Brain pericyte (primary cell): ENCODE data around the gene DUSP22.
"Not testable (repeated sequence)": the region's sequence is repeated elsewhere in the genome, so short reads cannot be mapped to it uniquely, and the experiment has no call there.

Experiments used
- DNase-seq: peaks from one replicate; pipeline ENCODE4 v3.0.0-alpha.2; 2012; ENCODE audit warnings: low read depth, low spot score

The DUSP22 gene

GRCh38 chr6:279341-280029 lies 12.8 kb upstream of the DUSP22 start:
- no peak for DNase-seq

- no peak for DNase-seq
Observed at GRCh38 chr6:280775-281468, 11.4 kb upstream of the DUSP22 start.

GRCh38 chr6:281469-282103 lies 10.7 kb upstream of the DUSP22 start:
- DNase-seq = no peak

- DNase-seq = no peak
Observed at GRCh38 chr6:282177-282866, 10.0 kb upstream of the DUSP22 start.

DNA sequence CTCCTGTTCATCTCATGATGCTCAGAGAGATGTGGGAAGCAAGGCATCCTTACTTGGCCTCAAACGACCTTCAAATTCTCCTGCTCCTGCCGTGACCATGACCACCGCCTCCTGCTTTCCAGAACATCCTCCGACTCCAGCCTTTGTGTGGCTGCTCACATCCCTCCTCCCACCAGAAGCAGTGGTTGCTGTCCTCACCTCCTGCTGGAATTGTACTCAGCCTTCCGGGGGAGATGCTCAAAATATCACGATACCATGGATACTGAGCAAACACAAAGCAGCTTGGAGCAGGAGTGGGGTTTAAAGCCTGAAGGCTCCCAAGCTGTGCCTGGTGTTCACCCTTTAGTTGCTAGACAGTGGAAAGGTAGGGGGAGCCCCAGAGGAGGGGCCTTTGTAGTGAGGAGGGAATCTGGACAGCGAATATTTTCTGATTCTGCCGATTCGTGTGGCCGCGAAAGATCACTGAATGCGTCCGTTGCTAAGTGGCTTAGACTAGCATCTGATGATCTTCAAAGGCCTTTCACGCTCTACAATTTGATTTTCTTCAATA lies 9.3 kb upstream of the DUSP22 start:
- DNase-seq = no peak

GRCh38 chr6:284486-284885 lies 7.8 kb upstream of the DUSP22 start:
- DNase-seq = no peak

DNA sequence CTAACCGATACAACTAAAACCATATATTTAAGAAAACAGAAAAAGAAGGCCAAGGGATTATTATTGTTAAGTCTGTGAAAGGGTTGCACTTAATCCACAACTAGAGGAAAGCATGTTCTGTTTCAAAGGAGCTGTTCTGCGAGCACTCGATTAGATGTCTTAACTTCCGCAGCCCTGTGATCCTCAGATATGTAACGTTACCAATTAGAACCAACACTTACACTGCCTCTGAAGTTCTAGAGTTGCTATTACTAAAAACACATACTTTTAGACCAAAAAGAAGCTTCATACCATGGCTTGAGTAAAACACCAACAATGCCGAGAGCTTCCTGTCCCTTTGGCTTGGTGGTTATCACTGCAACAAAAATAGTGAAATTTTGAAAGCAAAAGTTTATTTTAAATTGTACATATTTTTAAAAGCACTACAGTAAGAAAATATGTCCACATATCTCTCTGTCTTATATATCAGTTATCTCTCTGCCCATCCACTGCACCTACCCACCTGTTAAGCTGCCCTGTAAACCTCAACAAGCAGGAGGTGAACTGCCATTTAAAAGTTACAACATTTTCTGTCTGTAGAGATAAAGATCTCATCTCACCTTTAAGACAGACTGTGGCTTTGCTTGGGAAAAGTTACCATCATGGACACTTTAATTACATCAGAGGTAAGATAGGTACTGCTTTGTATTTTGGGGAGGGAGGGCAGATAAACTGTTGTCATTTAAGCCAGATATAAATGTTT lies 7.1 kb upstream of the DUSP22 start:
- no peak for DNase-seq

GRCh38 chr6:285902-286301 lies 6.4 kb upstream of the DUSP22 start:
- DNase-seq = not testable (repeated sequence)

GRCh38 chr6:286681-287488 lies 5.4 kb upstream of the DUSP22 start:
- no peak for DNase-seq

- no peak for DNase-seq
Observed at GRCh38 chr6:287489-287860, 4.8 kb upstream of the DUSP22 start.

DNA sequence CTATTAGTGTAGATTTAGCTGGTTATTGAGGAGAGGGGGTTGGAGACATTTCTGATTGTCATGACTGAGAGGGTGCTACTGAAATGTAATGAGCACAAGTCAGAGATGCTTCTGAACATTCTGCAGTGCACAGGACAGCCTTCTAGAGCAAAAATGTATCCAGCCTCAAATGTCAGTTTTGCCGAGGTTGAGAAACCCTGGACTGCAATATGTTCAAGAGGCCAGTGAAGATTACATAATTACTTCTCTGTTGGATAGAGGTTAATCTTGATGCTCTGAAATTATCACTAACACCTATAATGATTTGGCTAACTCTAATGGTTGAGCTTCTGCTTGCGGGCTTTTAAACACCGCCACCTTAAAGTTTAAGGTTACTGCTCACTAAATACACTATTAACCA lies 3.4 kb upstream of the DUSP22 start:
- no peak for DNase-seq

DNA sequence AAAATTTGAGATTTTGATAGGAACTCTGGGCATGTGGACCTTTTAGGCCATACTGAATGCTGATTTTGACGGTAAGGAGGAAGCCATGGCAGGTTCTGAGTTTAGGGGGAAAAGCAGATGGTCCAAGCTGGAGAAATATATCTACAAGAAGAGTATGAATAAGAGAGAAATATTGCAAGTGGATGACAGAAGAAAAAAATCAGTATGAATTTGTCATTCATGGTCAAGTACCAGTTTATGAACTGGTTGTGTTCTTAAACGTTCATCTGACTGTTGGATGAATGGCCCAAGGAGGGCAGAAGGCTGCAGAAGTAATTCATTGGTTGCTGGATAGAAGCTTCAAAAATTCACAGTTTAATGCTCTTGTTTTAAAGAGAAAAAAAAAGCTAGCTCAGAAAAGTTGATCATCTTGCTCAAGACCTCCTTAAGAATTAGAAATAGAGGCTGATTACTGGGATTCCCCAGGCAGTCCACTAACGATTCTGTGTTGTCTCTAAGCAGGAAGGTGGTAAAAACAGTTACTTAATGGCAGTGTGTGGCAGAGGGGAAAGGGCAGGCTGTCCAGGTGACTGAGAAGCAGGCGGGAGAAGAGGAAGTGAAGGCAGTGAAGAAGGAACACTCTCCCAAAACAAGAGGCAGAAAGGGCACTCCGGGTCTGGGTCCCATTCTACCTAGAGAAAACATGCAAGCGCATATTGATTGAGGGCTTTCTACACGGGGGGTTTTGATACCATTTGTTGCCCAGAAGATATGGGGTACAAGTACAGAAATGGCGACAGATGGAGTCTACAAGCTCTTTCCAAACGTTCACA lies 2.0 kb upstream of the DUSP22 start:
- DNase-seq = no peak

DNA sequence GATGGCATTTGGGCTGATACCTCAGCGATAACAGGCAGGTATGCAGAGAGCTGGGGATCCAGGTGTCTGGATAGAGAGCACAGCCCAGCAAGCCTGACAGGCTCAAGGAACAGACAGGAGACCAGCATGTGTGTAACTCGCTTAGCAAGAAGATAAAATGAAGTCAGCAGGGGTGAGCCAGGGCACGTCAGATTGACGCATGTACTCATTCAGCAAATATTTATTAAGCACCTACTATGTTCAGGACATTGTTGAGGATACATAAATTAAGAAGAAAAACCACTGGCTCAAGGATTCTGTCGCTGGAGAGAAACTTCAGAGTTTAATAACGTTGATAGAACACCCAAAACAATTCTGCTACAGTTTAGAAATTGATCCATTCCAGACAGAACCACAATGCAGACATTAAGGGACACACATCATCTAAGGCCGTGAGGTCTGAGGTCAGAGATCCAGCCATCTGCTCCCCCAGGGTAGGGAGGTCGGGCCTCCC lies 1.0 kb upstream of the DUSP22 start:
- DNase-seq = no peak

GRCh38 chr6:292506-293192 lies 362 bp downstream of the DUSP22 start:
- no peak for DNase-seq

DNA sequence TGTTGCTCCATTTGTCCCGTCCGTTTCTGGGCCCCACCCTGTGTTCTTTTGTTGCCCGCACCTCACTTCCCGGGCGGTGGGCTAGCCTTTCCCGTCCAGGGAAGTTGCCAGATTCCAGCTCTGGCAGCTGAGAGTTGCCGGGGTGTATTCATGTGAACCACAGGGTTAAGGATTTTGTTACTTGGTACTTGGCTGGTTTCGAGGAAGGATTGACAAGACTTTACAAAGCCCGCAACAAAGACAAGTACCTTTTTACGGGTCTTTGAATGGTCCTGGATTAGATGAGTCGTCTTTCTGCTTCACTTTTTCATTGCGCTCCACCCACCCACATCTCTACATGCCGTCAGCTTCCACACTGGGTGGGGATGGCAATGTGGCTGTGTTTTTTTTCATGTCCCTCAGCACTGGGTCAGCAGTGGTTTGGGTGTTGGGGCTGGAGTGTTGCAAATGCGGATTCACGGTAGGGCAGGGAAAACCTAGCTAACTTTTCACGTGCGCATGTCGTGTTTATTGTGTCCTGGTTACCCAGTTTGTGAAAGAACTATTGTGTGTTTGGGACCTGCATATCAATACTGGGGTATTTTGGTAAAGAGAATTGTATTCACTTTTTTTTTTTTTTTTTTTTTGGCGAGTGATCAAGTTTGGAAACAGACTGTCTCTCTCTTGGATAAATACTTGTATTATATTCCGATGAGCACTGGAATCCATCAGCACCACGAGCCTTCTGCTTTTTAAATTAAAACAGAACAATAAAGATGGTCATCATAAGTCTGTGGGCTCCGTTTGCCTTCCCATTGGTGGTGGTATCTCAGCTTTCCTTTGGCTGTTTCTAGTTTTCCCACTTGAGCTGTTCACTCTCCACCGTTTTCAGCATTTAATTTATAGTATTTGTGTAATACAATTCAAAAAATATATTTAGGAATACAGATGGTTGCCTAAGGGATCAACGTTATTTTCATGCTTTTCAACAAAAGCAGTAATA lies 1.2 kb downstream of the DUSP22 start:
- DNase-seq = no peak

DNA sequence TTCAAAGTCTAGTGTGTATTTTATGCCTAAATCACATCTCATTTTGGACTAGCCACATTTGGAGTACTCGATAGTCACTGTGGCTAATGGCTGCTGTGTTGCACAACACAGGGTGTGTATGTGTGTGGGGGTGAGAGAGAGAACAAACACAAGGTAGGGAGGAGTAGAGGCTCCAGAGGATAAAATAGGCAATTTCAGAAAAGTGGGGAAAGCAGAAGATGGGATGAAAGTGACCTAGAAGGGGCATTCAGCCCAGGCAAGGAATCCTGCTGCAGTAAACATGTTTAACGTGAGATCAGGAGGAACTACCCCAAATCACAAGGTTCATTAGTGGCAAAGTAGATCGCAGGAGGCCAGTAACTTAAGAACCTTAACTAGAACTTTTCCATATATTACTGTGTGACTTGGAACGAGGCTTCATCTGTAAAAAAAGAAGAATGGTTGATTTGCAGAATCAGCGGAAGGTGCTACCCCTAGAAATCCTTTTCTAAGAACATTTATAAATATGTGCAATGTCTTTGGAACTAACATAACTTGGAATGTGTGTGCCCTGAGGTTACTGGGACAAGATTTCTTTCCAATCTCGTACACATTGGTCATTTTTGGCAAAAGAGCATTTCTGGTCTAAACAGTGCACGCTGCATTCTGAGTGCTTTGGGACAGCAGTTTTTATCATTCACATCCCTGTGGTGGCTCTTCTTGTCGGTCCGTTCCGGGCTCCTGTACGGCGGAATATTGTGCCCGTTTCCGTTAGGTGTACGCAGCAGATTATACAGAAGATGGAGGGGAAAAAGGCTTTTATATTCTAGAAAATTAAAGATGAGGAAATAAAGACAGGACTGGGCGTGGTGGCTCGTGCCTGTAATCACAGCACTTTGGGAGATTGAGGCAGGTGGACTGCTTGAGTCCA lies 2.6 kb downstream of the DUSP22 start:
- no peak for DNase-seq
